ENCODE results near the gene CAMK2A.
"Not testable (repeated sequence)": the region's sequence is repeated elsewhere in the genome, so short reads cannot be mapped to it uniquely, and the experiment has no call there.

CAMK2A gene

GRCh38 chr5:150253416-150254208, 36.0 kb downstream of the CAMK2A start:
- no peak for DNase-seq (ENCODE audit: low read depth)

- no peak for DNase-seq (ENCODE audit: low read depth)
Observed at GRCh38 chr5:150252489-150252888, 37.1 kb downstream of the CAMK2A start.

GRCh38 chr5:150251504-150251903, 38.1 kb downstream of the CAMK2A start:
- DNase-seq (ENCODE audit: low read depth) = no peak

- DNase-seq (ENCODE audit: low read depth) = no peak
Observed at GRCh38 chr5:150249744-150250143, 39.8 kb downstream of the CAMK2A start.

- DNase-seq (ENCODE audit: low read depth) = no peak
Observed at GRCh38 chr5:150248946-150249345, 40.6 kb downstream of the CAMK2A start.

- not testable (repeated sequence) for DNase-seq (ENCODE audit: low read depth)
Observed at GRCh38 chr5:150248493-150248892, 41.1 kb downstream of the CAMK2A start.

GRCh38 chr5:150247726-150248125, 41.8 kb downstream of the CAMK2A start:
- DNase-seq (ENCODE audit: low read depth) = no peak

- no peak for DNase-seq (ENCODE audit: low read depth)
Observed at GRCh38 chr5:150246835-150247234, 42.7 kb downstream of the CAMK2A start.

- no peak for DNase-seq (ENCODE audit: low read depth)
Observed at GRCh38 chr5:150246429-150246828, 43.1 kb downstream of the CAMK2A start.

GRCh38 chr5:150245808-150246207, 43.8 kb downstream of the CAMK2A start:
- no peak for DNase-seq (ENCODE audit: low read depth)

GRCh38 chr5:150245111-150245789, 44.3 kb downstream of the CAMK2A start:
- no peak for DNase-seq (ENCODE audit: low read depth)

- DNase-seq (ENCODE audit: low read depth) = no peak
Observed at GRCh38 chr5:150244209-150244608, 45.4 kb downstream of the CAMK2A start.

- no peak for DNase-seq (ENCODE audit: low read depth)
Observed at GRCh38 chr5:150243590-150243989, 46.0 kb downstream of the CAMK2A start.

GRCh38 chr5:150242251-150242894, 47.2 kb downstream of the CAMK2A start:
- DNase-seq (ENCODE audit: low read depth) = no peak

- no peak for DNase-seq (ENCODE audit: low read depth)
Observed at GRCh38 chr5:150241298-150242160, 48.0 kb downstream of the CAMK2A start.

- no peak for DNase-seq (ENCODE audit: low read depth)
Observed at GRCh38 chr5:150239794-150240122, 49.8 kb downstream of the CAMK2A start.

- DNase-seq (ENCODE audit: low read depth) = no peak
Observed at GRCh38 chr5:150239099-150239793, 50.3 kb downstream of the CAMK2A start.

GRCh38 chr5:150238646-150239045, 50.9 kb downstream of the CAMK2A start:
- DNase-seq (ENCODE audit: low read depth) = no peak

- no peak for DNase-seq (ENCODE audit: low read depth)
Observed at GRCh38 chr5:150236981-150237754, 52.4 kb downstream of the CAMK2A start.

GRCh38 chr5:150236313-150236712, 53.3 kb downstream of the CAMK2A start:
- no peak for DNase-seq (ENCODE audit: low read depth)

- no peak for DNase-seq (ENCODE audit: low read depth)
Observed at GRCh38 chr5:150235500-150235854, 54.1 kb downstream of the CAMK2A start.
